Liver (tissue), 9 donors: ENCODE results near the gene DPP4. TPM values are rescaled to one million over a fixed set of nuclear protein-coding genes. Genes with fewer than 3 reads are reported as not detected.

Experiments
- DNase-seq: peaks from one replicate; pipeline ENCODE4 v3.0.0-alpha.2; 2017; ENCODE audit warnings: low spot score
- H3K27ac ChIP-seq, 2 donors: one replicate each; pipeline ENCODE4 v1.7.0; 2013; ENCODE audit warnings: inconsistent platforms in 2 of 2, low read length in 2 of 2, control low read depth in 1 of 2, low read depth in 1 of 2, mild to moderate bottlenecking in 1 of 2
- H3K27me3 ChIP-seq, 4 donors: one replicate each; pipeline versions ENCODE4 v1.6.1 to v1.7.0; 2013; ENCODE audit warnings: low read length in 3 of 4, inconsistent platforms in 1 of 4, mild to moderate bottlenecking in 1 of 4, moderate library complexity in 1 of 4; ENCODE audit not compliant: control insufficient read depth in 4 of 4, insufficient read depth in 4 of 4
- H3K36me3 ChIP-seq, 4 donors: one replicate each; pipeline versions ENCODE4 v1.6.1 to v1.7.0; 2013; ENCODE audit warnings: low read length in 3 of 4, mild to moderate bottlenecking in 3 of 4, low read depth in 1 of 4, moderate library complexity in 1 of 4; ENCODE audit not compliant: control insufficient read depth in 4 of 4, insufficient read depth in 3 of 4
- H3K4me1 ChIP-seq, 4 donors: one replicate each; pipeline versions ENCODE4 v1.6.1 to v1.7.0; 2013; ENCODE audit warnings: low read length in 3 of 4, mild to moderate bottlenecking in 3 of 4, moderate library complexity in 1 of 4; ENCODE audit not compliant: control insufficient read depth in 4 of 4, insufficient read depth in 4 of 4
- H3K4me3 ChIP-seq, 3 donors: one replicate each; pipeline versions ENCODE4 v1.6.1 to v1.7.0; 2013; ENCODE audit warnings: low read length in 3 of 3, control low read depth in 1 of 3, low read depth in 1 of 3, mild to moderate bottlenecking in 1 of 3
- H3K9ac ChIP-seq, 2 donors: one replicate each; pipeline ENCODE4 v1.7.0; 2013; ENCODE audit warnings: low read length in 2 of 2, mild to moderate bottlenecking in 2 of 2, moderate library complexity in 2 of 2, control low read depth in 1 of 2, low read depth in 1 of 2
- H3K9me3 ChIP-seq, 4 donors: one replicate each; pipeline versions ENCODE4 v1.6.1 to v1.7.0; 2013; ENCODE audit warnings: low read length in 3 of 4; ENCODE audit not compliant: control insufficient read depth in 4 of 4
- FOXA1 ChIP-seq: IDR thresholded peaks from 2 replicates; pipeline ENCODE4 v1.6.1; 2016; ENCODE audit warnings: antibody characterized with exemption
- FOXA2 ChIP-seq: IDR thresholded peaks from 2 replicates; pipeline ENCODE4 v1.6.1; 2016; ENCODE audit warnings: antibody characterized with exemption
- GABPA ChIP-seq, 2 donors: IDR thresholded peaks in 1 of 2; conservative IDR thresholded peaks in 1 of 2; 2 replicates each; pipeline ENCODE4 v1.6.1; 2016; ENCODE audit warnings: antibody characterized with exemption in 2 of 2, mild to moderate bottlenecking in 1 of 2, moderate library complexity in 1 of 2
- HNF4A ChIP-seq, 2 donors: conservative IDR thresholded peaks; 2 replicates each; pipeline ENCODE4 v1.6.1; 2016; ENCODE audit warnings: antibody characterized with exemption in 2 of 2, mild to moderate bottlenecking in 2 of 2
- HNF4G ChIP-seq: IDR thresholded peaks from 2 replicates; pipeline ENCODE4 v1.6.1; 2016; ENCODE audit warnings: antibody characterized with exemption
- JUND ChIP-seq, 2 donors: IDR thresholded peaks; 2 replicates each; pipeline ENCODE4 v1.6.1; 2016; ENCODE audit warnings: antibody characterized with exemption in 2 of 2
- RAD21 ChIP-seq, 2 donors: IDR thresholded peaks; 2 replicates each; pipeline ENCODE4 v1.6.1; 2016; ENCODE audit warnings: antibody characterized with exemption in 2 of 2, mild to moderate bottlenecking in 2 of 2
- SP1 ChIP-seq: IDR thresholded peaks from 2 replicates; pipeline ENCODE4 v1.6.1; 2018; ENCODE audit warnings: antibody characterized with exemption, mild to moderate bottlenecking
- TAF1 ChIP-seq: conservative IDR thresholded peaks from 2 replicates; pipeline ENCODE4 v1.6.1; 2016; ENCODE audit warnings: antibody characterized with exemption, mild to moderate bottlenecking
- ZBTB33 ChIP-seq: IDR thresholded peaks from 2 replicates; pipeline ENCODE4 v1.6.1; 2016; ENCODE audit warnings: antibody characterized with exemption
- WGBS: extraction: QIAGEN DNeasy Blood & Tissue Kit; methylation state at CpG from one replicate; pipeline ENCODE4 v1.1.7; 2013; 5-methylcytosine and 5-hydroxymethylcytosine counted together
- polyA plus RNA-seq, 2 donors: library from polyadenylated mRNA; stranded (reverse) in 1 of 2; unstranded in 1 of 2; fragments of 200-250 nt in 1 of 2; fragments of >200 nt in 1 of 2; fragmentation: Nextera tagmentation in 1 of 2; extraction: Ambion mirVana in 1 of 2; gene quantifications; one replicate each; pipeline versions ENCODE4 v1.2.1 to v1.2.3, GENCODE V29; 2013 to 2015
- total RNA-seq, 2 donors: library from RNA; depleted of rRNA; stranded (reverse); fragments of >200 nt; gene quantifications; one replicate each; pipeline ENCODE4 v1.2.3, GENCODE V29; 2014
- TF ChIP-seq, protein P1 (sequence below): IDR thresholded peaks from 2 replicates; pipeline ENCODE4 v1.6.1; 2016; ENCODE audit warnings: antibody characterized with exemption, mild to moderate bottlenecking
- TF ChIP-seq, protein P2 (sequence below): IDR thresholded peaks from 2 replicates; pipeline ENCODE4 v1.6.1; 2016; ENCODE audit warnings: antibody characterized with exemption
- donor health status: healthy.
- donor health status: healthy.
- donor health status: healthy.
- donor health status: healthy.
- donor health status: healthy.

The DPP4 gene
- total and polyA plus RNA-seq, 4 donors: 9.6 to 30.1 (median 13.5) TPM

DNA sequence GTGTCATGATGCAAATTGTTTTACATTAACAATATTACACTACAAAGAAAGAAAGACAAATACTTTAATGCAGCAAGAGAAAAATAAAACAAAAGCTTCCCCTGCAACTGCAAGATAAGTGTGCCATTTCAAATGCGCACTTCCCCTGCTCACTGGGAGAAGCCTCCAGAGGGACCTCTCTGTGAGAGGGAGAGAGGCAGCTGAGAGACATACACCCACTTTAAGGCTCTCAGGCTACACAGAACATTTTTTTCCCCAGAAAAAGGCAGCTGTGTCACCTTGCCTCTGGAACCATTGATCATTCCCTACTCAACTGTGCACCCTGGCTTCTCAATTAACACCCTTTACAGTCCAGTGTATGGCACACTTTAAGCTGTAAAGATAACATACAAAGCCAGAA, 75.2 kb downstream of the DPP4 start:
- H3K36me3 ChIP-seq: peaks cover 0 to 2% (median under 1%) of the 10 kb centered on the region in 4 donors
- H3K4me3 ChIP-seq: no peak overlapping the region
- no peaks in the 10 kb centered on the region for H3K9me3 ChIP-seq
- no peak for TF ChIP-seq ZBTB33
- TF ChIP-seq GABPA (IDR thresholded peaks at IDR 0.05 in 1 of 2, conservative IDR thresholded peaks at IDR 0.05 in 1 of 2): no peak
- no peak for TF ChIP-seq TAF1
- TF ChIP-seq JUND (IDR thresholded peaks at IDR 0.05): no peak
- no peak for TF ChIP-seq FOXA1
- no peak for TF ChIP-seq FOXA2
- no peak for TF ChIP-seq RAD21 (IDR thresholded peaks at IDR 0.05)
- TF ChIP-seq, protein P1, sequence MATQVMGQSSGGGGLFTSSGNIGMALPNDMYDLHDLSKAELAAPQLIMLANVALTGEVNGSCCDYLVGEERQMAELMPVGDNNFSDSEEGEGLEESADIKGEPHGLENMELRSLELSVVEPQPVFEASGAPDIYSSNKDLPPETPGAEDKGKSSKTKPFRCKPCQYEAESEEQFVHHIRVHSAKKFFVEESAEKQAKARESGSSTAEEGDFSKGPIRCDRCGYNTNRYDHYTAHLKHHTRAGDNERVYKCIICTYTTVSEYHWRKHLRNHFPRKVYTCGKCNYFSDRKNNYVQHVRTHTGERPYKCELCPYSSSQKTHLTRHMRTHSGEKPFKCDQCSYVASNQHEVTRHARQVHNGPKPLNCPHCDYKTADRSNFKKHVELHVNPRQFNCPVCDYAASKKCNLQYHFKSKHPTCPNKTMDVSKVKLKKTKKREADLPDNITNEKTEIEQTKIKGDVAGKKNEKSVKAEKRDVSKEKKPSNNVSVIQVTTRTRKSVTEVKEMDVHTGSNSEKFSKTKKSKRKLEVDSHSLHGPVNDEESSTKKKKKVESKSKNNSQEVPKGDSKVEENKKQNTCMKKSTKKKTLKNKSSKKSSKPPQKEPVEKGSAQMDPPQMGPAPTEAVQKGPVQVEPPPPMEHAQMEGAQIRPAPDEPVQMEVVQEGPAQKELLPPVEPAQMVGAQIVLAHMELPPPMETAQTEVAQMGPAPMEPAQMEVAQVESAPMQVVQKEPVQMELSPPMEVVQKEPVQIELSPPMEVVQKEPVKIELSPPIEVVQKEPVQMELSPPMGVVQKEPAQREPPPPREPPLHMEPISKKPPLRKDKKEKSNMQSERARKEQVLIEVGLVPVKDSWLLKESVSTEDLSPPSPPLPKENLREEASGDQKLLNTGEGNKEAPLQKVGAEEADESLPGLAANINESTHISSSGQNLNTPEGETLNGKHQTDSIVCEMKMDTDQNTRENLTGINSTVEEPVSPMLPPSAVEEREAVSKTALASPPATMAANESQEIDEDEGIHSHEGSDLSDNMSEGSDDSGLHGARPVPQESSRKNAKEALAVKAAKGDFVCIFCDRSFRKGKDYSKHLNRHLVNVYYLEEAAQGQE: no peak
- H3K4me1 ChIP-seq: peaks cover 0 to 3% (median 0%) of the 10 kb centered on the region in 4 donors
- DNase-seq: no peak
- no peak overlapping the region for H3K9ac ChIP-seq
- WGBS: 93% methylated on average over 1 of the region's 1 CpG
- H3K27ac ChIP-seq: no peak overlapping the region
- H3K27me3 ChIP-seq: no peaks in the 10 kb centered on the region

DNA sequence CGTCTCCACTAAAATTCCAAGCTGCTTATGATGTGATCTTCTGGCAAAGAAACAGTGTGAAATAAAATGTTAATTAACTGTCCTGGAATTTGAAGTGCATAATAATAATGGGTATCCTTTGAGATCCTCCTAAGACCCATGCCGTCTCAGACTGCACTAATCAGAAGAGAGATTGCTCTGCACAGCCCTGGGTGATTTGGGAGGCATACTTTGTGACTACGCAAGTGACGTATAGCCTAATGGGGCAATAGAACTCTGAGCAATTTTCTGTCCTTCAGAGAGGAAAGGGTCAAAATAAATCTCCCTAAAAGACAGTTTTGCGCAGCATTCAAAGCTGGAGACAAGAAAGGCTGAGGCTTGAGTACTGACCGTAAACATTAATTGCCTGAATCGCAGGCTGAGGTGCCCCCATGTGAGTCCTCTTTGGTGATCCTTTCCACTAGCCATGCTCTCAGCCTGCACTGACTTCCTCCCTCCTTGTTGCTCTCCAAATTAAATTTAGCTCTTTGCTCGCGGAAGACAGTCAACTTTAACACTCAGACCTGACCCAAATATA, 76.0 kb downstream of the DPP4 start:
- Histone ChIP-seq H3K27ac (no peak overlapping the region), H3K4me3 (no peak overlapping the region), H3K36me3 (peaks cover 0 to 2% (median under 1%) of the 10 kb centered on the region in 4 donors), H3K9me3 (no peaks in the 10 kb centered on the region), H3K4me1 (peaks cover 0 to 3% (median 0%) of the 10 kb centered on the region in 4 donors), H3K9ac (no peak overlapping the region), H3K27me3 (no peaks in the 10 kb centered on the region)
- 88% methylated on average over 9 of the region's 9 CpGs for WGBS
- no peak for TF ChIP-seq HNF4G
- no peak for DNase-seq

- no peaks in the 10 kb centered on the region for H3K27me3 ChIP-seq
- no peaks in the 10 kb centered on the region for H3K9me3 ChIP-seq
- no peak overlapping the region for H3K4me3 ChIP-seq
- TF ChIP-seq HNF4A (conservative IDR thresholded peaks at IDR 0.05) (peak in 1 of 2 donors; percentile 20), SP1 (peak; percentile 47)
- TF ChIP-seq, protein P2, sequence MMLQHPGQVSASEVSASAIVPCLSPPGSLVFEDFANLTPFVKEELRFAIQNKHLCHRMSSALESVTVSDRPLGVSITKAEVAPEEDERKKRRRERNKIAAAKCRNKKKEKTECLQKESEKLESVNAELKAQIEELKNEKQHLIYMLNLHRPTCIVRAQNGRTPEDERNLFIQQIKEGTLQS: no peak
- H3K9ac ChIP-seq: no peak overlapping the region
- H3K27ac ChIP-seq: no peak overlapping the region
- DNase-seq: no peak
- H3K36me3 ChIP-seq: peaks cover 0 to 2% (median under 1%) of the 10 kb centered on the region in 4 donors
- peaks cover 0 to 3% (median 0%) of the 10 kb centered on the region in 4 donors for H3K4me1 ChIP-seq
Observed at GRCh38 chr2:161995553-161996016, 78.4 kb downstream of the DPP4 start.
